Lung (tissue), 12 donors: ENCODE results near the gene CACNA1C. TPM values are rescaled to one million over a fixed set of nuclear protein-coding genes. Genes with fewer than 3 reads are reported as not detected.

Experiments
- ATAC-seq: fragments of 200-7000 bp; cut with Tn5 transposase; one replicate; pipeline ENCODE4 v1.9.1; 2020; ENCODE audit warnings: moderate number of reproducible peaks; ENCODE audit not compliant: insufficient read depth, low FRiP score
- DNase-seq, 3 donors: peaks; one replicate each; pipeline ENCODE4 v3.0.0-alpha.2; 2013 to 2017
- H3K27ac ChIP-seq, 2 donors: one replicate each; pipeline ENCODE4 v1.5.1; 2013; ENCODE audit warnings: mild to moderate bottlenecking in 2 of 2, moderate library complexity in 2 of 2, control low read depth in 1 of 2, inconsistent platforms in 1 of 2, low read depth in 1 of 2, low read length in 1 of 2
- H3K27me3 ChIP-seq, 3 donors: one replicate each; pipeline ENCODE4 v1.5.1; 2013; ENCODE audit warnings: low read length in 2 of 3; ENCODE audit not compliant: control insufficient read depth in 3 of 3, insufficient read depth in 3 of 3
- H3K36me3 ChIP-seq, 4 donors: one replicate each; pipeline ENCODE4 v1.5.1; 2013; ENCODE audit warnings: low read length in 4 of 4, mild to moderate bottlenecking in 1 of 4, moderate library complexity in 1 of 4; ENCODE audit not compliant: control insufficient read depth in 4 of 4, insufficient read depth in 4 of 4
- H3K4me1 ChIP-seq, 5 donors: one replicate each; pipeline ENCODE4 v1.5.1; 2013; ENCODE audit warnings: low read length in 5 of 5, mild to moderate bottlenecking in 2 of 5, moderate library complexity in 1 of 5; ENCODE audit not compliant: control insufficient read depth in 5 of 5, insufficient read depth in 5 of 5
- H3K4me3 ChIP-seq: one replicate; pipeline ENCODE4 v1.5.1; 2013; ENCODE audit warnings: mild to moderate bottlenecking, control low read depth, moderate library complexity
- H3K9ac ChIP-seq, 2 donors: one replicate each; pipeline ENCODE4 v1.5.1; 2013; ENCODE audit warnings: low read length in 2 of 2, control low read depth in 1 of 2; ENCODE audit not compliant: insufficient read depth in 1 of 2
- H3K9me3 ChIP-seq, 4 donors: one replicate each; pipeline ENCODE4 v1.5.1; 2013; ENCODE audit warnings: low read length in 3 of 4, mild to moderate bottlenecking in 1 of 4, moderate library complexity in 1 of 4; ENCODE audit not compliant: control insufficient read depth in 4 of 4, insufficient read depth in 3 of 4
- WGBS, 2 donors: extraction: QIAGEN DNeasy Blood & Tissue Kit; methylation state at CpG; one replicate each; pipeline ENCODE4 v1.1.7; 2013; 5-methylcytosine and 5-hydroxymethylcytosine counted together
- polyA plus RNA-seq, 2 donors: library from polyadenylated mRNA; stranded (reverse); fragments of 200-250 nt; gene quantifications; one replicate each; pipeline ENCODE4 v1.2.1, GENCODE V29; 2013
- total RNA-seq, 2 donors: library from RNA; depleted of rRNA in 1 of 2; stranded (reverse); fragments of >200 nt in 1 of 2; gene quantifications; one replicate each; pipeline ENCODE4 v1.2.1, GENCODE V29; 2014 to 2021
- TF ChIP-seq, protein P1 (sequence below): IDR thresholded peaks from 2 replicates; pipeline ENCODE4 v1.5.1; 2012; ENCODE audit warnings: mild to moderate bottlenecking; ENCODE audit errors: control extremely low read depth, extremely low read depth
- donor health status: control.
- donor health status: control.
- donor health status: Bipolar disorder and iron deficiency.
- donor health status: healthy.
- donor health status: DM: yes; HTN: yes; CAD: no.

Gene CACNA1C
- total and polyA plus RNA-seq, 4 donors: 3.2 to 17.5 (median 7.5) TPM

GRCh38 chr12:2641207-2641606 lies 588.4 kb downstream of the CACNA1C start:
- peak overlapping the region; percentile 8 to 46 for H3K27ac ChIP-seq
- H3K36me3 ChIP-seq: no peaks in the 10 kb centered on the region
- no peak overlapping the region for H3K4me3 ChIP-seq
- ATAC-seq: peak; percentile 31
- WGBS, 2 donors: 54 to 56% methylated on average over 6 of the region's 6 CpGs
- TF ChIP-seq, protein P1, sequence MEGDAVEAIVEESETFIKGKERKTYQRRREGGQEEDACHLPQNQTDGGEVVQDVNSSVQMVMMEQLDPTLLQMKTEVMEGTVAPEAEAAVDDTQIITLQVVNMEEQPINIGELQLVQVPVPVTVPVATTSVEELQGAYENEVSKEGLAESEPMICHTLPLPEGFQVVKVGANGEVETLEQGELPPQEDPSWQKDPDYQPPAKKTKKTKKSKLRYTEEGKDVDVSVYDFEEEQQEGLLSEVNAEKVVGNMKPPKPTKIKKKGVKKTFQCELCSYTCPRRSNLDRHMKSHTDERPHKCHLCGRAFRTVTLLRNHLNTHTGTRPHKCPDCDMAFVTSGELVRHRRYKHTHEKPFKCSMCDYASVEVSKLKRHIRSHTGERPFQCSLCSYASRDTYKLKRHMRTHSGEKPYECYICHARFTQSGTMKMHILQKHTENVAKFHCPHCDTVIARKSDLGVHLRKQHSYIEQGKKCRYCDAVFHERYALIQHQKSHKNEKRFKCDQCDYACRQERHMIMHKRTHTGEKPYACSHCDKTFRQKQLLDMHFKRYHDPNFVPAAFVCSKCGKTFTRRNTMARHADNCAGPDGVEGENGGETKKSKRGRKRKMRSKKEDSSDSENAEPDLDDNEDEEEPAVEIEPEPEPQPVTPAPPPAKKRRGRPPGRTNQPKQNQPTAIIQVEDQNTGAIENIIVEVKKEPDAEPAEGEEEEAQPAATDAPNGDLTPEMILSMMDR: no peak
- peaks cover 0 to 2% (median 0%) of the 10 kb centered on the region in 4 donors for H3K9me3 ChIP-seq
- peaks cover 0 to 2% (median 0%) of the 10 kb centered on the region in 3 donors for H3K27me3 ChIP-seq
- peaks cover 0 to 12% (median 3%) of the 10 kb centered on the region in 5 donors for H3K4me1 ChIP-seq
- peak in 1 of 3 donors; percentile 15 for DNase-seq
- H3K9ac ChIP-seq: no peak overlapping the region

GRCh38 chr12:2641761-2642160 lies 589.0 kb downstream of the CACNA1C start:
- Histone ChIP-seq H3K4me3 (no peak overlapping the region), H3K4me1 (peaks cover 0 to 7% (median 2%) of the 10 kb centered on the region in 5 donors), H3K9me3 (peaks cover 0 to 2% (median 0%) of the 10 kb centered on the region in 4 donors), H3K27ac (peak overlapping the region in 1 of 2 donors; percentile 45), H3K36me3 (no peaks in the 10 kb centered on the region), H3K9ac (no peak overlapping the region), H3K27me3 (peaks cover 0 to 5% (median 0%) of the 10 kb centered on the region in 3 donors)
- 66 to 81% methylated on average over 6 of the region's 6 CpGs for WGBS, 2 donors
- TF ChIP-seq, protein P1: no peak
- DNase-seq: no peak
- no peak for ATAC-seq

DNA sequence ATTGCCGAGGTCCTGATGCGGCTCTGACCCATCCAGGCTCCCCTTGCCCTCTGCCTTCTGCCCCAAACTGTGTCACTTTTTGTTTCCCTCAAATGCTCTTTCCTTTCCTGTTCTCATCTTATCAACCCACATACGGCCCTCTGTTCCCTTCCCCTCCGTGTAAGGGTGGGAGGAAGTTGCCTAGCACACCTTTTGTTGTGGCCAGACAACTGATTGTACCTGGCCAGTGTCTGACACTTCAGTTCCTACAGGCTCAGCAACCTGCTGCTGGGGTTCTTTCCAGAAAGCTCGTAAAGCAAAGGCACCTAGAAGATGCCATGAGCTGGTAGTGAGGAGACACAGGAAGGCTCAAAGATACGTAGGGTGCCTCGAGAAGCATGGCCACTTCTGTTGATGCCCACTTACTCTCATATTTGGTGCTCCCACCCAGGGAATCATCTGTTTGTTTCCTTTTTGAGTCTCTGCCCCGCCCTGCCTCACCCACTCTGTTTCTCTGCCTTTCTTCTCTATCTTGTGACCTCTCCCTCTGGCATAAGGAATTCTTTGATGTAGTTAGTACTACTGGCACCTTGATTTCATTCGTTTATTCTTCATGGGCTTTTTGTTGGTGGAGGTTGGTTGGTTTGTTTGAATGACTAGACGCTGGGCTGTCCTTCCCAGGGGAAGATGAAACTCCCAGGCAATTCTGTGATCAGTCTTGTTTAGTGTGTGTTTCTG lies 589.5 kb downstream of the CACNA1C start:
- H3K9ac ChIP-seq: no peak overlapping the region
- peaks cover 0 to 5% (median 0%) of the 10 kb centered on the region in 3 donors for H3K27me3 ChIP-seq
- H3K36me3 ChIP-seq: no peaks in the 10 kb centered on the region
- DNase-seq (no peak), ATAC-seq (no peak)
- 61 to 64% methylated on average over 10 of the region's 10 CpGs for WGBS, 2 donors
- TF ChIP-seq, protein P1: no peak
- H3K4me3 ChIP-seq: no peak overlapping the region
- peaks cover 0 to 1% (median 0%) of the 10 kb centered on the region in 4 donors for H3K9me3 ChIP-seq
- H3K27ac ChIP-seq: no peak overlapping the region
- peaks cover 0 to 3% (median 0%) of the 10 kb centered on the region in 5 donors for H3K4me1 ChIP-seq
